Midbrain (tissue), 1 donor: ENCODE data around the gene POMT2.
A peak's percentile ranks its signal among the peaks of the same experiment; 100 is the strongest.
"Not testable (repeated sequence)": the region's sequence is repeated elsewhere in the genome, so short reads cannot be mapped to it uniquely, and the experiment has no call there.

Experiments used
- DNase-seq: peaks from one replicate; lab custom pipeline; 2025; lab: John Stamatoyannopoulos, UW

The POMT2 gene

GRCh38 chr14:77324289-77324688, 3.6 kb upstream of the POMT2 start:
- DNase-seq = no peak

- DNase-seq = no peak
Observed at GRCh38 chr14:77323571-77323970, 2.9 kb upstream of the POMT2 start.

GRCh38 chr14:77322951-77323350, 2.3 kb upstream of the POMT2 start:
- DNase-seq = no peak

- DNase-seq = no peak
Observed at GRCh38 chr14:77322250-77322902, 1.7 kb upstream of the POMT2 start.

- peak; percentile 19 for DNase-seq
Observed at GRCh38 chr14:77319422-77319821, 1.3 kb downstream of the POMT2 start.

- DNase-seq = not testable (repeated sequence)
Observed at GRCh38 chr14:77318756-77319155, 1.9 kb downstream of the POMT2 start.

- peak; percentile 60 for DNase-seq
Observed at GRCh38 chr14:77318006-77318553, 2.6 kb downstream of the POMT2 start.

- DNase-seq = no peak
Observed at GRCh38 chr14:77316872-77317301, 3.8 kb downstream of the POMT2 start.

GRCh38 chr14:77316195-77316505, 4.5 kb downstream of the POMT2 start:
- DNase-seq = no peak

- peak; percentile 40 for DNase-seq
Observed at GRCh38 chr14:77314539-77315457, 5.9 kb downstream of the POMT2 start.

GRCh38 chr14:77314043-77314442, 6.6 kb downstream of the POMT2 start:
- peak; percentile 43 for DNase-seq

- DNase-seq = no peak
Observed at GRCh38 chr14:77313371-77313770, 7.3 kb downstream of the POMT2 start.

GRCh38 chr14:77311217-77311616, 9.5 kb downstream of the POMT2 start:
- DNase-seq = no peak

GRCh38 chr14:77310026-77310425, 10.7 kb downstream of the POMT2 start:
- no peak for DNase-seq

GRCh38 chr14:77309131-77309530, 11.6 kb downstream of the POMT2 start:
- DNase-seq = no peak

GRCh38 chr14:77306851-77307496, 13.7 kb downstream of the POMT2 start:
- DNase-seq = peak; percentile 79

- peak; percentile 87 for DNase-seq
Observed at GRCh38 chr14:77306416-77306815, 14.3 kb downstream of the POMT2 start.

- DNase-seq = peak; percentile 61
Observed at GRCh38 chr14:77305696-77306095, 15.0 kb downstream of the POMT2 start.

- DNase-seq = peak; percentile 62
Observed at GRCh38 chr14:77303417-77304156, 17.1 kb downstream of the POMT2 start.

GRCh38 chr14:77302926-77303325, 17.8 kb downstream of the POMT2 start:
- no peak for DNase-seq

GRCh38 chr14:77301103-77301502, 19.6 kb downstream of the POMT2 start:
- DNase-seq = peak; percentile 91

GRCh38 chr14:77299771-77300170, 20.9 kb downstream of the POMT2 start:
- DNase-seq = no peak
